Ovary (tissue), 3 donors: Measurements from ENCODE around the gene MYMX.

ENCODE experiments used
- CTCF ChIP-seq, 3 donors: fragments of 450-650 bp in 2 of 3; fragments of 200-600 bp in 1 of 3; IDR thresholded peaks; one replicate each; pipeline versions ENCODE4 v1.5.1 to v1.8.0; 2016 to 2022; ENCODE audit warnings: antibody characterized with exemption in 3 of 3, mild to moderate bottlenecking in 1 of 3
- EP300 ChIP-seq: sonication (generic); formaldehyde crosslinking; IDR thresholded peaks from one replicate; pipeline ENCODE4 v1.6.1; 2017; ENCODE audit warnings: antibody characterized with exemption
- donor health status: DM: no; HTN: no; CAD: no.

GRCh38 chr6:44247338-44248302 lies 30.9 kb downstream of the MYMX start:
- TF ChIP-seq CTCF (IDR thresholded peaks at IDR 0.05) (no peak), EP300 (no peak)
